Measurements from ENCODE around the gene MGLL. TPM values are rescaled to one million over a fixed set of nuclear protein-coding genes. Genes with fewer than 3 reads are reported as not detected.

Gene MGLL
- total and polyA plus RNA-seq, 4 donors, result 25.5 to 48.6 (median 37.9) TPM

DNA sequence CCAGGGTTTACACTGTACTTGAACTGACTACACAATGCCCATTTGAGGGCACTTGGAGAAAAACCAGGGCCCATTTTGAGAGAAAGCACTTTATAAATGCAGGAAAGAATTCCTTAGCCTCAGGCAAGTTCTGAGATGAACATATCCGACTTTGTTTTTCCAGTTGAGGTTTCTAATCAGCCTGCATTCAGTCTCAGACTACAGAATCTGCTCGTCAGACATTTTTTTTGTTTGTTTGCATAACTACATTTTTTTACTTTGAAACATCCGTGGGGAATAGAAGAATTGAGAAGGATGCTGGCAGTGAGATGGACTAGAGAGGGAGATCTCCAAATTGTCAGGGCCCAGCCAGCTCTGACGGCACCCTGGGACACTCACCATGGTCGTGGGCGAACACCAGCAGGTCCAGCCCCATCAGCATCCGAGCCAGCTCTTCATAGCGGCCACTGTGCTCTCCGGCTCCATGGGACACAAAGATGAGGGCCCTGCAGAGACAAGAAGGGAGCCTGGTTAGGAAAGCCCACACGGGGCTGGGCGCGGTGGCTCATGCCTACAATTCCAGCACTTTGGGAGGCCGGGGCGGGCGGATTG is 40.8 kb downstream of the MGLL start:
- peak overlapping the region; percentile 6 for H3K27ac ChIP-seq (ENCODE audit: low read depth, low read length)
- no peak overlapping the region for H3K4me3 ChIP-seq (ENCODE audit: low read depth, low read length)
- no peaks in the 10 kb centered on the region for H3K9me3 ChIP-seq (ENCODE audit: control insufficient read depth, insufficient read depth, low read length)
- no peak for DNase-seq (ENCODE audit: low read depth in 4 of 6, low spot score in 6 of 6)
- WGBS (ENCODE audit: insufficient coverage), result 87% methylated on average over 11 of the region's 15 CpGs
- no peaks in the 10 kb centered on the region for H3K27me3 ChIP-seq (ENCODE audit: control insufficient read depth, insufficient read depth, low read length)
- H3K4me1 ChIP-seq (ENCODE audit: control insufficient read depth, insufficient read depth, low read length), result peaks cover 47% of the 10 kb centered on the region
- H3K36me3 ChIP-seq (ENCODE audit: control insufficient read depth, insufficient read depth, low read length), result peaks cover 5% of the 10 kb centered on the region

DNA sequence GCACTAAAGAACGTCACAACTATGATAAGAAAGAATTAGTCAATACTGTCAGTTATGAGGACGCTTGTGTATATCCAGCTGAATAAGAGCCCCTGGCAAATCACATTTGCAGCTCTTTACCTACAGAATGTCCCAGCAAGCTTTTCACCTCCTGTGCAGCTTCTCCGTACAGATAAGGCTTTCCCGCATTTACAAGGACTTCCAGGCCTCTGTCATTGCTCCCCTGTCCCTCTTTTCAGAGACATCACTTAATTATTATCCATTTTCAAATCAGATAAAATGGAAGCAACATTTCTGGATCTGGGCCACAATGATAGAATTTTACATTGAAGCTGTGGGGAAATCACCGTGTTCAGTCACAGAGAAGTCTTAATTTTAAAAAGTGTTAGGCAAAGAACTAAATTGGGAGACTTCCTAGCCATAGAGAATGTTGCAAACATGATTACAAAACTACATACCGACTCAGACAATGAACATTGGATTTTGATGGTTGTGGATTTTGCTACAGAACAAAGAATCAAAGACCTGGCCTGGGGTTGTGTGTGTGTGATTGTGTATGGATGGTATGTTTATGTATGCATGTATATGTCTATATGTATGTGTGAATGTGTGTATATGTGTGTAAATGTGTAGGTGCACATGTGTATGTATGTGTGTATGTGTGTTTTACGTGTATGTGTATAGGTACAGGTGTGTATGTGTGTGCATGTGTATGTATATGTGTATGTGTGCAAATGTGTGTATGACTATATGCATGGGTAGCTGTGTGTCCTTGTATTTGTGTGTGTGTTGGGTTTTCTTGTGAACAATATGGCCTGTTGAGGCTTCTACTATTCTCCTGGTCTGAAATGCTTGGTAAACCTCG is 41.5 kb downstream of the MGLL start:
- Histone ChIP-seq H3K4me3 (ENCODE audit: low read depth, low read length) (no peak overlapping the region), H3K36me3 (ENCODE audit: control insufficient read depth, insufficient read depth, low read length) (peaks cover 8% of the 10 kb centered on the region), H3K27ac (ENCODE audit: low read depth, low read length) (peak overlapping the region; percentile 6), H3K9me3 (ENCODE audit: control insufficient read depth, insufficient read depth, low read length) (no peaks in the 10 kb centered on the region), H3K27me3 (ENCODE audit: control insufficient read depth, insufficient read depth, low read length) (no peaks in the 10 kb centered on the region), H3K4me1 (ENCODE audit: control insufficient read depth, insufficient read depth, low read length) (peaks cover 47% of the 10 kb centered on the region)
- peak in 1 of 6 donors; percentile 60 for DNase-seq (ENCODE audit: low read depth in 4 of 6, low spot score in 6 of 6)
- 88% methylated on average over 6 of the region's 8 CpGs for WGBS (ENCODE audit: insufficient coverage)

DNA sequence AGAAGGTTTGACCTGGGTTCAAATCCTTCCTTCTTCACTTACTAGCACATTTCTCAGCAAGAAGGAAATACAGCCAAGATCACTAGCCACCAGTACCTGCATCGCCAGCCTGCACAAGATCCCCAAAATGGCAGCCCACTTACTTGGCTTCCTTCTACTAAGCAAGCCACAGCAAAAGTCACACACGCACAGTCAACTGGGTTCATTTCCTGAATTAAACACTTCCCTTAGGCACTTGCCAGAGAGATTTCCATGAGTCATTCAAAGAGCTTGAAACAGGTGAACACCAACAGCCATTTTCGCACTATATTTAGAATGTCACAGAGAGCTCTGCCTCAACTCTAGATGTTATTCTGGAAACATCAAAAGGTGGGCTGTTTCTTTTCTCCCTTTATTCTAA is 42.6 kb downstream of the MGLL start:
- no peak for DNase-seq (ENCODE audit: low read depth in 4 of 6, low spot score in 6 of 6)
- Histone ChIP-seq H3K9me3 (ENCODE audit: control insufficient read depth, insufficient read depth, low read length) (no peaks in the 10 kb centered on the region), H3K27ac (ENCODE audit: low read depth, low read length) (no peak overlapping the region), H3K4me3 (ENCODE audit: low read depth, low read length) (no peak overlapping the region), H3K36me3 (ENCODE audit: control insufficient read depth, insufficient read depth, low read length) (peaks cover 8% of the 10 kb centered on the region), H3K27me3 (ENCODE audit: control insufficient read depth, insufficient read depth, low read length) (no peaks in the 10 kb centered on the region), H3K4me1 (ENCODE audit: control insufficient read depth, insufficient read depth, low read length) (peaks cover 43% of the 10 kb centered on the region)
- WGBS (ENCODE audit: insufficient coverage), result 81% methylated on average over 2 of the region's 3 CpGs

DNA sequence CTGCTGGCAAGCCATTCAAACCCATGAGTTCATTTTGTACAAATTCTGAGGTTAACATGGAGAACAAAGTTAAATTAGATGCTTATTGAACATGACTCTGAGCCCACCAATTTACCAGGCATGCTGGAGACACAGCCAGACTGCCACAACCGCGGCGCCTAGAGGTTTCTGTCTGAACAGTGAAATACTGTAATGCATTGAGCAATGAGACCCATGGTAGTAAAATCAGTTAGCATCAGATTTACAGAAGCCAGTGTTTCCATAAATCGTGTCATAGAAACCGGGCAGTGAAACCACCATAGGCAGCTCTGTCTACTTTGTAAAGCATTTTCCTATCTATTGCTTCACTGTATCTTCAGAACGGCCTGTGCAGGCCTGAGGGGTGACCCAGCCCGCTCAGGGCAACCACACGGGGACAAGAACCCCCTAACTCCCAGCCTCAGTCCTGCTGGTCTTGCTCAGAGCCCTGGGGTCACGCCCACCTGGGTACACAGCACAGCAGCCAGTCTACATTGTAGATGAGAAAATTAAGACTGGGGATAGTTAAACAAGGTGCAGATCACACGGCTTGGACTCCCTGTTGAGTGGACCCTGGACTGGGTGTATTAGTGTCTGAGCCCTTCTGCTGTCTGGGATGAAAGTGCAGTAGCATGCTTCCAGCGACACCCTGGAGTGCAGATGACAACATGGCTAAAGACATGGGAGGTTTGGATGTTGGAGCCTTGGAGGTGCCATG is 44.2 kb downstream of the MGLL start:
- Histone ChIP-seq H3K27me3 (ENCODE audit: control insufficient read depth, insufficient read depth, low read length) (no peaks in the 10 kb centered on the region), H3K9me3 (ENCODE audit: control insufficient read depth, insufficient read depth, low read length) (no peaks in the 10 kb centered on the region), H3K4me1 (ENCODE audit: control insufficient read depth, insufficient read depth, low read length) (peaks cover 36% of the 10 kb centered on the region), H3K27ac (ENCODE audit: low read depth, low read length) (no peak overlapping the region), H3K4me3 (ENCODE audit: low read depth, low read length) (no peak overlapping the region), H3K36me3 (ENCODE audit: control insufficient read depth, insufficient read depth, low read length) (peaks cover 8% of the 10 kb centered on the region)
- WGBS (ENCODE audit: insufficient coverage), result 75% methylated on average over 10 of the region's 11 CpGs
- peak in 1 of 6 donors; percentile 56 for DNase-seq (ENCODE audit: low read depth in 4 of 6, low spot score in 6 of 6)

DNA sequence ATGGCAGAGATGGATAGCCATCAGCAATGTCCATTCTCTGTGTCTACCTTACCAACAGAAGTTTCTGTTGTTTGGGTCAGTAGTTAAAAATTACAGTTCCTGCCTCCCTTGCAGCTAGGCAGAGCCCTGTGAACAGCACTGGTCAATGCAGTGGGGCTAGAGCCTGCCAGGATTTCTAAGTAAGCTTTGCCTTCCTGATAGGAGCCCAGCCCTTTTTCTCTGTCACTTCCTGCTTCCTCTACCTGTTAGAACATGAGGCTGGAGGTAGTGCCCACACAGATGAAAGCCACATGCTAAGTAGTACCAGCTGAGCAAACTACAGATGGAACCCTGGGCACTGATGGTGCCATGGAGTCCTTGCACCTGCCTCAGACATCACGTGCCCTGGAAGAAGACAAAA is 45.0 kb downstream of the MGLL start:
- no peak overlapping the region for H3K4me3 ChIP-seq (ENCODE audit: low read depth, low read length)
- H3K9me3 ChIP-seq (ENCODE audit: control insufficient read depth, insufficient read depth, low read length), result no peaks in the 10 kb centered on the region
- peaks cover 36% of the 10 kb centered on the region for H3K4me1 ChIP-seq (ENCODE audit: control insufficient read depth, insufficient read depth, low read length)
- no CpG with 5 or more reads among the region's 1 CpG for WGBS (ENCODE audit: insufficient coverage)
- no peak for DNase-seq (ENCODE audit: low read depth in 4 of 6, low spot score in 6 of 6)
- no peak overlapping the region for H3K27ac ChIP-seq (ENCODE audit: low read depth, low read length)
- H3K36me3 ChIP-seq (ENCODE audit: control insufficient read depth, insufficient read depth, low read length), result peaks cover 8% of the 10 kb centered on the region
- H3K27me3 ChIP-seq (ENCODE audit: control insufficient read depth, insufficient read depth, low read length), result no peaks in the 10 kb centered on the region

DNA sequence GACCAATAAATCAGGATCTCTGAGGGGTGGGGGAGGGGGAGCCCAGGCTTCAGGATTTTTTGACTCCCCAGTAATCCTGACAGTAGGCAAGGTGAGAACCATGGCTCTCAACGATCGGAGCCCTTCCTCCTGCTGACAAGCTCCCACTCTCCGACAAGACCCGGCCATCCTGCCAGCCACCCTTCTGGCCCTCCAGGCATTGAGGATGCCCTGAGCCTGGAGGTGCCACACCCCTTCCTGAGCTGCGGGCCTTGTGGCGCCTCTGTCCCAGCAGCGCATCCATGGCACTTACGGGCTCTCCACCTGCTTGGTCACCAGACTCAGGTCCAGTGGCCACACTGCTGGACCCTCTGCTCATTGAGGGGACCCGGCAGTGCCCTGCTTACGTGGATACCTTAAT is 46.0 kb downstream of the MGLL start:
- H3K4me1 ChIP-seq (ENCODE audit: control insufficient read depth, insufficient read depth, low read length), result peaks cover 30% of the 10 kb centered on the region

DNA sequence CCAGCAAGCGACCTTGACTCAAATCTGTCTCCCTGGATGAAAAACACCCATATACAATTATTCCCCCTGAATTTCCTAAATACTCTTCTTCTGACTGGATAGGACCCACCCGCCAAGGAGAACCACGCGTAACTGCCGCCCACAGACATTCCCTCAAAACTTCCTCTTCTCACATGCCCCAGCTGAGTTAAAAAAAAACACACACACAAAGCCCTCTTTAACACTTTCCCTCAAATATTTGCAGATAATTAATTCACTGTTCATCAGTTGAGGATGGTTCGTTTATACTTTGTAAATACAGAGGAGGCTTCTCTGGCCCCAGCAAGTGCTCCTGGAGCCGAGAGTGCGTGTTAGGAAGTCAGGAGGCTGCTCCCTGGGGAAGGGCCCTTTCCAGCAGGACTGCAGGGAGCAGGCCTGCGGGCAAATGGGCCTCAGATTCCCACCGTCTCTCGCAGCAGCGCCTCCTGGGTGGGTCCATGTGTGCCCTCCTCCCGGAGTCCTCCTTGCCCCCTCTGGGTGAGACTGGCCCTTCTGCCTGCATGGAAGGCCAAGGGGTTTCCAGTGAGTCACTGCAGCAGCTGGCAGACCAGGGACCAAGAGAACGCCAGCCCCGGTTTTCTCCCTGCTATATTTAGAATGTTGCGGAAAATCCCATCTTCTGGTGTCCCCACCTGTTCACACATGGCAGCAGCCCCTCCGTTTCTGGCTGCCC is 46.8 kb downstream of the MGLL start:
- Histone ChIP-seq H3K4me3 (ENCODE audit: low read depth, low read length) (no peak overlapping the region), H3K36me3 (ENCODE audit: control insufficient read depth, insufficient read depth, low read length) (peaks cover 5% of the 10 kb centered on the region), H3K27ac (ENCODE audit: low read depth, low read length) (peak overlapping the region; percentile 54), H3K4me1 (ENCODE audit: control insufficient read depth, insufficient read depth, low read length) (peaks cover 30% of the 10 kb centered on the region), H3K27me3 (ENCODE audit: control insufficient read depth, insufficient read depth, low read length) (no peaks in the 10 kb centered on the region), H3K9me3 (ENCODE audit: control insufficient read depth, insufficient read depth, low read length) (no peaks in the 10 kb centered on the region)
- whole genome bisulfite sequencing (ENCODE audit: insufficient coverage), result 56% methylated on average over 17 of the region's 17 CpGs
- DNase-seq (ENCODE audit: low read depth in 4 of 6, low spot score in 6 of 6), result peak in 1 of 6 donors; percentile 43

More for the DNA sequence above, 46.0 kb downstream of the MGLL start:
- Histone ChIP-seq H3K4me3 (ENCODE audit: low read depth, low read length) (no peak overlapping the region), H3K9me3 (ENCODE audit: control insufficient read depth, insufficient read depth, low read length) (no peaks in the 10 kb centered on the region), H3K27ac (ENCODE audit: low read depth, low read length) (no peak overlapping the region), H3K36me3 (ENCODE audit: control insufficient read depth, insufficient read depth, low read length) (peaks cover 5% of the 10 kb centered on the region), H3K27me3 (ENCODE audit: control insufficient read depth, insufficient read depth, low read length) (no peaks in the 10 kb centered on the region)
- no peak for DNase-seq (ENCODE audit: low read depth in 4 of 6, low spot score in 6 of 6)
- WGBS (ENCODE audit: insufficient coverage), result 94% methylated on average over 8 of the region's 10 CpGs

DNA sequence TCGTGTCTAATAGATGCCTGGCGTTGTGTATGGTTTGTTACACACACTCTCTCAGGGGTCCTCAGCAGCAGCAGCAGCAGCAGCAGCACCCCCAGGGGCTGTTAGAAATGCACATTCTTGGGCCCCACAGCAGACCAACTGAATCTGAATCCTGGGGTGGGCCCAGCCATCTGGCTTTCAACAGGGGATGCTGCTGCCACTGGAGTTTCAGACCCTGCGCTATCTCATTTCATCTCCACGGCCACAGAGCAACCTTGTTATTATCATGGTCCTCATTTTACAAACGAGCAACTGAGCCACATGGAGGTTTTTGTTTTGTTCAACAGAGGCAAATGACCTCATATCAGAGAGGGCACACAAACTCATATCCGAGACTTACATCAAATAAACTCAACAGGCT is 47.7 kb downstream of the MGLL start:
- H3K36me3 ChIP-seq (ENCODE audit: control insufficient read depth, insufficient read depth, low read length), result peaks cover 5% of the 10 kb centered on the region
- no peak overlapping the region for H3K4me3 ChIP-seq (ENCODE audit: low read depth, low read length)
- no peak for DNase-seq (ENCODE audit: low read depth in 4 of 6, low spot score in 6 of 6)
- peaks cover 30% of the 10 kb centered on the region for H3K4me1 ChIP-seq (ENCODE audit: control insufficient read depth, insufficient read depth, low read length)
- no peak overlapping the region for H3K27ac ChIP-seq (ENCODE audit: low read depth, low read length)
- H3K27me3 ChIP-seq (ENCODE audit: control insufficient read depth, insufficient read depth, low read length), result no peaks in the 10 kb centered on the region
- H3K9me3 ChIP-seq (ENCODE audit: control insufficient read depth, insufficient read depth, low read length), result no peaks in the 10 kb centered on the region
- WGBS (ENCODE audit: insufficient coverage), result 88% methylated on average over 4 of the region's 6 CpGs

DNA sequence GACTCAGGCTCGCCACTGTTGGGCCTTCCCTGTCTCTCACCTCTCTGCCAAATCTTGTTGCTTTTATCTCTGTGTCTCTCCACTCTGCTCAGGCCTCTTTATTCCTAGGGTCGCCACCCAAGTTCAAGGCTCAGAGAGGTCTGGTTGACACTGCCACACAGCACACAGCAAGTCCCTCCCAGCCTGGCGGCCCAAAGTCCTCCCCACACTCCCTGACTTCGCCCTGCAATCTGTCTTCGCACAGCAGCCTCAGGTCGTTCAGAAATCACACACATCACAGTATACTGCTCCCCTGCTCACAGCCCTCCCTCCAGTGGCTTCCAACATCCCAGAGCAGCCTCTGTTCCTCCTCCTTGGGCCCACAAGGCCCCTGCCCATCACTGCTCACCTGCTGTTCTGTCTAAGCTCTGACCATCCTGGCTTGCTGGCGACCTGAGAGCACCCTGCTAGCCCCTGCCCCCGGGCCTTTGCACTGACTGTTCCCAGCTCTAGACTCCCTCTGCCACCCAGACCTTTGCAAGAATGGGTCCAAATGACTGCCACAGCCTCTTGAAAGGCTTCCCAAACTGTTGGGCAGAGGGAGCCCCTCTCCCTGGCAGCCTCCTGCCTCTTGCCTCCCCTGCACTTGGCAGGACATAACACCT is 48.4 kb downstream of the MGLL start:
- H3K27ac ChIP-seq (ENCODE audit: low read depth, low read length), result no peak overlapping the region
- peaks cover 30% of the 10 kb centered on the region for H3K4me1 ChIP-seq (ENCODE audit: control insufficient read depth, insufficient read depth, low read length)

More for the DNA sequence above, 48.4 kb downstream of the MGLL start:
- Histone ChIP-seq H3K4me3 (ENCODE audit: low read depth, low read length) (no peak overlapping the region), H3K27me3 (ENCODE audit: control insufficient read depth, insufficient read depth, low read length) (no peaks in the 10 kb centered on the region), H3K9me3 (ENCODE audit: control insufficient read depth, insufficient read depth, low read length) (no peaks in the 10 kb centered on the region), H3K36me3 (ENCODE audit: control insufficient read depth, insufficient read depth, low read length) (peaks cover 5% of the 10 kb centered on the region)
- 91% methylated on average over 8 of the region's 8 CpGs for WGBS (ENCODE audit: insufficient coverage)
- DNase-seq (ENCODE audit: low read depth in 4 of 6, low spot score in 6 of 6), result no peak

All from spinal cord (tissue), 10 donors.